COLO668 (cell line): ENCODE results near the gene PCCA.

Experiments used
- DNase-seq: peaks from one replicate; lab custom pipeline; 2025; ENCODE audit not compliant: unreplicated experiment; lab: John Stamatoyannopoulos, UW

Gene PCCA

DNA sequence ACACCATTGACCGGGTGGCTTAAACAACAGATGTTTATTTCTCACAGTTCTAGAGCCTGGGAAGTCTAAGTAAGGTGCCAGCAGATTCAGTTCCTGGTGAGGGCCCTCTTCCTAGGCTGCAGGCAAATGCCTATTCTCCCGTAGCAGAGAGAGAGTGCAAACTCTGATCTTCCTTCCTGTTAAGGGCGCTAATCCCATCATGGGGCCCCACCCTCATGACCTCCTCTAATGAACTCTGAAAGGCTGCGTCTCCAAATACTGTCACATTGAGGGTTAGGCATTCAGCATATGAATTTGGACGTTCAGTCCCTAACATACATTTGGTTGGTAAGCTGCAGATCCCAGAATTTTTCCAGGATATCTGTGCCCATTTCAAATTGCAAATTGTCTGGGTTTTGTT, 370.9 kb downstream of the PCCA start:
- no peak for DNase-seq

DNA sequence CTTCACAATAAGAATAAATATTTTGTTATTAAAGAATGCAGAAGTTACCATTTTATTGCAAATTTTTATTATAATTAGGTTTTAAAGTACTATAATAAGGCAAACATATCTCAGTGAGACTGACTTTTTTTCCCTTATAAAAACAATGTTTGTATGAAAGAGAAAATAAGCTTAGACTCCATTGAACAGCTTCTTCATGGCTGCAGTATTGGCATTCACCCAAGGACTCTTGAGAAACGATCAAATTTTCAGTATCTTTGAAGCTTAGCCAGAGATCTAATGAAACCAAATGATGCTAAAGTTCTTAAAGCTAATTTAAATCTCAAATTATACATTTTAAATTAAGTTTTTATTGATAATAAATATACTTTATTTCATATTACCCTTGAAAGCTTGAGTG, 371.4 kb downstream of the PCCA start:
- DNase-seq: no peak

DNA sequence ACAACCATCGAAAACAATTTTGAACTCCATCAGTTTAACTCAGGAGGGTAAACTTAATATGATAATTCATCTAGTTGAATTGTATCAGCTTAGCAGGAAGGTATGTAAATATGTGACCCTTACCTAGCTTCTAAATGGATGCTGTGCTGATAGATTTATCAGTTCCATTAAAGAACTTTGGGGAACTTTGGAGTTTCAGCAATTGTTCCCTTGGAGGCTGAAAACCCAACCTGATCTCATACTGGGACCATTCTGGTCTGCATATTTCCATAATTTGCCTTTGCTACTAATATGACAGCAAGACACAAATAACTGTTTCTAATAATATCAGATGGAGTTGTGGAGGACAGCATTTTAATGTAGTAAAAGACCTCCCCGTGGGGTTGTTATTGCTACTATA, 371.9 kb downstream of the PCCA start:
- DNase-seq: no peak

DNA sequence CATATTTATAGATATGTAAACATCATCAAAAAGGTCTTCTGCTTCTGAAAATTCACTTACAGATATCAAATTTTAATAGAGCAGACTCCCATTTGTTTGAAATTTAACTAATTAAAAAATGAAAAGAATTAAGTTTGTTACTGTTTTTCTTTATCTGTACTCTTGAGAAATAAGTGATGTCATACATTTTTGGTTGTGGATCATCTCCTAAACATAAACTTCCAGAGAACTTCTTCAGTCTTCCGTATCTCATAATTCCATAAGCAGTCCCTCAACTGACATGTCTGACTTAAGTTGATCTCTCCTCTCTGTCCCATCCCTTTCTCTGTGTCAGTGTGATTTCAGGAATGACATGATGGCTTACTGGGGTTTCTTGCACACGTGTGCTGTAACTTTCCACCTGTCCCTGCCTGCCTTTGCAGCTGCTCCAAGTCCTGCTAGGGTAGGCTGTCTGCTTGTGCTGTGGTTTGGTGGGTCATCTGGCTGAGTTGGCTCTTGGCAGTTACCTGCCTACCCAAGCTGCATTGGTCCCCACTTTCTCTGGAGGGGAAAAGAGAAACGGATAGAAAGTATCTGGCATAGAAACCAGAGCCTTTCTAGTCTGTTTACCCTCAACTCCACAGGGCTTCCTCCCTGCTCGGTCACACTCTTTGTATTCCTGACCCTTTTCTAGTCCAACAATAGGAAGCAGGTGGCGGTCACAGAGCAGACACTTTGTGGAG, 372.6 kb downstream of the PCCA start:
- peak; percentile 86 for DNase-seq

DNA sequence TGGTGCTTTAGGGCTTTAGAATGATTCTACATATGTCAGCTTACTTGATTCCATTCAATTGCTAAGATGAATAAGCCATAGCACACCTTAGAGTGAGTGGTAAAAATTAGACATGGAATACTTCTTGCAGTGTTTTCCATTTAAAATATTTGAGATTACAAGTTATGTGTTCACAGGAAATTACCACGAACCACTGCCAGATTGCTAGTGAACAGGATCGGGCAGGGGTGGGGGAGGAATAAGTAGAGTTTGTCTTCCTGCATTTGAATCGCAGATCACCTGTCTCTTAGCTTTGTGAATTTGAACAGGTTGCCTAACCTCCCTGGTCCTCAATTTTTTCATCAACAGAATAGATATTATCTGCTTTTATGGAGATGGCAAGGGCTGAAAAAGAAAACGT, 375.1 kb downstream of the PCCA start:
- DNase-seq: no peak

DNA sequence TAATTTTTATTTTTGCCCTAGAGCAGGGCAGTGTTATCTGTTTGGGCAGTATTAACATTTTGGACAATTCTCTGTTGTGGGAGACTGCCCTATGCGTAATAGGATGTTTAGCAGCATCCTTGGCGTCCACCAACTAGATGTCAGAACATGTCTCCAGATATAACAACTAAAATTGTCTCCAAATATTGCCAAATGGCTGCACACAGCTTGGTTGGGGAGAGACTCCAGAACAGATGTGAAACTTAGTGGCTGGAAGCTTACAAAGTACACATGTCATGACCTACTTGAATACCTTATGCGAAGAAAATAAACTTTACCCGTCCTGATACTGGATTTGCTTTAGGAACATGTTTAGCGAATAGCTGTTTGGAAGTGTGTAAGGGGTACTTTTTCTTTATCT, 376.7 kb downstream of the PCCA start:
- no peak for DNase-seq

DNA sequence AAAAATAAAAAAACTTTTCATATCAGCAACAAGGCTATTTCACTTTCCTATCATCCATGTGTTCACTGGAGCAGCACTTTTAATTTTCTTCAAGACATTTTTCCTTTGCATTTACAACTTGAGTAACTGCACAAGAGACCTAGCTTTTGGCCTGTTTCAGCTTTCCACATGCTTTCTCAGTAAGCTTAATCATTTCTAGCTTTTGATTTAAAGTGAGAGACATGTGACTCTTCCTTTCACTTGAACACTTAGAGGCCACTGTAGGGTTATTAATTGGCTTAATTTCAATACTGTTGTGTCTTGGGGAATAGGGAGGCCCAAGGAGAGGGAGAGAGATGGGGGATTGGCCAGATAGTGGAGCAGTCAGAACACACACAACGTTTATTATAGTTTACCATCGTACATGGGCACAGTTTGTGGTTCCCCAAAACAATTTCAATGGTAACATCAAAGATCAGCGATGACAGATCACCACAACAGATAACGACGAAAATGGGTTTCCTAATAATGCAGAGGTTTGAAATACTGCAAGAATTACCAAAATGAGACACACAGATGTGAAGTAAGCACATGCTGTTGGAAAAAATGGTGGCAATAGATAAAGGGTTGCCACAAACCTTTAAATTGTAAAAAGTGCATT, 382.1 kb downstream of the PCCA start:
- DNase-seq: no peak

DNA sequence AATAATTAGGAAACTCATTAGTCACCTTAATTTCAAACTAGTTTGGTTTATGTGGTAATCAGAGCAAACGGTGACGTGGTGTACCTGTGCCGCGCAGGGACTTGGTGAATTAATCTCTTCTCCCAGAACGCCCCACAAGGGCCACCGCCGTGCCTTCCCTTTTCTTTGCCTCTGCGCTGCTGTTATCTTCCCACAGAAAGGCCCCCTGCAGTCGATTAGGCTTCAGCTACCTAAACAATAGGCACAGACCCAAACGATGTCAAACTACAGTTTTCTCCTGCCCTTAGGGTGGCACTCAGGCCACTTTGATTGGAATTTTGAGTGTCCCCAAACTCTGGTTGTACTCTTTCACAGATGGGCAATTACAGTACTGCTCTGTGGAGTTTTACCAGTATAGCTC, 384.2 kb downstream of the PCCA start:
- DNase-seq: no peak

DNA sequence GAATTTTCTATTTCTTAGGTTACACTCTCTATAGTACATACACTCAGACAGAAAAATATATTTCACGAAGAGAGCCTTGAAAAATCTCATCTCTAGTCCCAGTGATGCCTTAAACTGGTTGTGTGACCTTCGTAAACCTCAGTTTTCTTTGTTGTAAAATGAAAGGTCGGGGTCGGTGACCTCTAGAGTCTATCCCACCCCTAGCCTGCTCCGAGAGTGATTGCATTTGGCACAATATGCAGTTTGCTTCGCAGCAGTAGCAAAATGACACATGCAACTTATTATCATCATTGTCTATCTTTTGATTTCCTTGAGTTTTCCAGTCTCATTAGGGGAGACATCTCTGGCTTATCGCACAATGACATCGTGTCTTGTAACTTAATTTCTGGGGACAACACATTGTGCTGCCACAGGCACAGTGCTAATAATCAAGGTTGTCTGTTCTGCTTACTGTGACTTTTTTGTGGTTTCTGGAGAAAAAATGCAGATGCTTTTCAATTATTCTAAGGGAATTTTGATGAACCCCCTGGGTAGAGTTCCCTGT, 384.7 kb downstream of the PCCA start:
- no peak for DNase-seq

DNA sequence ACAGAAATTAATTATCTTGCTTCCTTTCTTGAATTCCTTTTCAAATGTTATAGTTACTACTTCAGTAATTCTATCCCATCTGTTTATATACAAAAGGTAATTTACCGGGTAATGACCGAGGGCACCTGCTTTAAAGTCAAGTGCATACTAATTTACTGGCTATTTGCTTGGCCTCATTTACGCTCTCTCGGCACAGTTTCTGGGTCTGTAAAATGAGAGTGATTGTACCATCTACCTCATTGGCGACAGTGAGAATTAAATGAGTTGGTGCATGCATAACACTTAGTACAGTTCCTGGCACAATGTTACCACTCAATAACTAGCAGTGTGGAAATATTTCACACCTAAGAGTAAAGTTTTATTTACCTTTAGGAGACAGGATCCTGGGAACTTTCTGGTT, 388.1 kb downstream of the PCCA start:
- peak; percentile 44 for DNase-seq

DNA sequence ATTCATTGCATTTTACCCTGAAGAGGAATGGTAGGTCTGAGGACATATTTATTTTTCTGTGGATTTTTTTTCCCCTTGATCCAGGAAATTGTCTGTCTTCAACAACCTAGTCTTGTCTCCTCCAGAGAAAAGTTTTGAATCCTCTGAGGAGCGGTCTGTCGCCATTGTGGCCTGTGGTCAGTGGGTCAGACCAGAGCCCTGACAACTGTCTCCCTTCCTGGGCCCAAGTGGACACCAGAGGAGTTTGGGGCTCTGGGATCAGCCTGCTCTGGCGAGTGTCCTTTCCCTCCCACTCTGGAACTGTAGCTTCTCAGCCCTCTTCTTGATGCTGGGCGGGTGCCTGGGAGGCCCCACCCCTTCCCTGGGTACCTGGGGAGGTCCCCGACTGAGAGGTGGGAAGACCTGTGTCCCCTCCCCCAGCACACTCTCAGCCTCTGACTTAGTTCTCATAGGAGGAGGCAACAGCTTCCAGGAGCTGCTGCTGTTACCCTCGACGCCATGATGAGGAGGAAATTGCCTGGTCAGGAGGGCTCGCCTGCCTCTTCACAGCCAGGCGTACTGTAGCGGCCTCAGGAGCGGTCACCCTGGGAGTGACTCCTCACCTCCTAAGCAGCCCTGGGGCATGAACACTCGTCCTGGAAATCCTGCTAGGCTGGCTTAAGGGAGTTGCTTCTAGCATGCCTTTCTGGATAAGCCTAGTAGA, 389.4 kb downstream of the PCCA start:
- no peak for DNase-seq

DNA sequence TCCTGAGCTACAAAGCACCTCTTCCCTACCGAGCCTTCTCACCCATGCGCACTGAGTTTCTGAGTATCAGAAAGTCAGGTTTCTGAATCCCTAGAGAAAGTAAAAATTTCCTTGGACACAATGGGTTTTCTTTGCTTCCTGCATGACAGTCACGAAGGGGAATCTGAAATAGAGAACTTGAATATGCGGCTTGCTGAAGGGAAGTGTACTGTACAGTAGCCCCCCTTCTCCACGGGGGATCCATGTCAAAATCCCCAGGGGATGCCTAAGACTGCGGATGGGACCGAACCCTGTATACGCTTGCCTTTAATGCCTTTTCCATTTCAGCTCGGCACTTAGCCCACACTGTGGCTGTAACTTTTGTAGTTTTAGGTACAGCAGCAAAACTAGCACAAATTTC, 391.8 kb downstream of the PCCA start:
- no peak for DNase-seq

DNA sequence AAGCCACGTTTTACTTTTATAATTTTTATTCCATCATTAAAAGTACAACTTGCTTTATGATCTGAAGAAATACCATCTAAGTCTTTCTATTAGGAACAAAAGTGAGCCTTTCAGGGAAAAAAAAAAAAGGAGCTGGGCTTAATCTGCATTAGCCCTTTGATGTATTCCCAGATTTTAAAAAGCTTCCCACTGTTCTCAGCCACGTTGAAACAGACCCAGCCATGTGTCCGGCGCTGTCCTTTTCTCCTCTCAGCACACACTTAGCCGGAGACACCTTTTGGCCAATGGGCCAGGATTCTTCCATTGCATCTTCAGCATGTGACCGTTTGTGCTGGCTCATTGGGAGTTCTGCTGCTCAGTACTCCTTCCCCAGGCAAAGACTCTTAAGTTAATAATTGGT, 394.2 kb downstream of the PCCA start:
- no peak for DNase-seq

DNA sequence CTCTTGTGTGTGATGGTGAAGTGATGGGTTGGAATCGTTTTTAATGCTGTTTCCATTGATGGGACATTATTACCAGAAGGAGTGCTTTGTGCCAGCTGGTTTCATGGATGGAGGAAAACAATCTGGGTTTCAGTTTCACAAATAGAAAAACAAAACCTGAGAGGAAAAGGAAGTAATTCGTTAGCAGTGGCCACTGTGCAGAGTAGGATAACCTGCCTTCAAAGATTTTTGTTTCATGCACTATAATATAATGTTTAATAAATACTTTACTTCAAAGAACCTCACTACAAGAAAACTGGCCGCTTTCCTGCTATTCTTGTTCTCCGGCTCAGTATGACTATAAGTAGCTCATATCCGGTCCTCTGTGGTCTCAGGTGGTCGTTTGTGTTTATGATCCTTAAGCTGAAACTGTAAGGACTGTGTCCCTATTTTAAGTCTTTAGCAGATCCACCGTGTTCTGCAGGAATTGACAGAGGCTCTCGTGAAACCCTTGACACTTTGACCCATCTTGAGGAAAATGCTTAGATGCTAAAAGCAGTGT, 395.0 kb downstream of the PCCA start:
- no peak for DNase-seq

DNA sequence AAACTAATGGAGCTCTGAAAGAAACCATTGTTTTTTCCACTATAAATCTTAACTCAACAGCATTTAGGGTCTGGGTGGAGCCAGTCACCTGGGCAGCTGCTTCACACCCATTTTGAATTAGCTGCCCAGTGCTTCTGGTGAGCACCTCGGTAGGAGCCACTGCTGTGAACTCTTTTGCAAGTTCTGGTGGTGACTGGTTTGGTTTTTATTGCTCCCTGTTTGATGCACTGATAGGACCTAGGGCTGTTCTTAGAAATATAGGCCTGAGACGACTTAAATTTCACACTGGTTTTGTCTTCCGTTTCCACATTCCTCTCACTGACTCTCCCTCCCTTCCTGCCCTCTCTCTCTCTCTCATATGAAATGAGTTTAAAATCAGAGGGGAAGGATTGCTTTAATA, 395.8 kb downstream of the PCCA start:
- DNase-seq: no peak

DNA sequence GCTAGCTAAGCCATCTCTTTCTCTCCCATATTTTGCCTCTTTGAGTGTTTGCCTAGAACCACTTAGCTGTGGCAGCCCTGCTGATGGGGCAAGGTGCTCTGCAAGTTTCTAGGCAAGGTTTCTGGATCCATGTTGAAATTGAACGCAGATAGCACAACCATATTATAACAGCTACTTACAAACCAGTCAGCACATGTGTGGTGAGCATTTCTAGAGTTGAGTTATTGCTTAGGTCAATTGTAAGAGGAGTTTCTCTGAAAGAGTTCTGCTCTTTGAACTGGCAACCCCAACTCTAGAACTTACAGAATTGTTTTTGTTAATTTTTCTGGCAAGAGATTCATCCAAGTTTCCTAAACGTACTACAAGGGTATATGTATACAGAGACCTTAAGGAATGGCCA, 396.4 kb downstream of the PCCA start:
- DNase-seq: no peak

DNA sequence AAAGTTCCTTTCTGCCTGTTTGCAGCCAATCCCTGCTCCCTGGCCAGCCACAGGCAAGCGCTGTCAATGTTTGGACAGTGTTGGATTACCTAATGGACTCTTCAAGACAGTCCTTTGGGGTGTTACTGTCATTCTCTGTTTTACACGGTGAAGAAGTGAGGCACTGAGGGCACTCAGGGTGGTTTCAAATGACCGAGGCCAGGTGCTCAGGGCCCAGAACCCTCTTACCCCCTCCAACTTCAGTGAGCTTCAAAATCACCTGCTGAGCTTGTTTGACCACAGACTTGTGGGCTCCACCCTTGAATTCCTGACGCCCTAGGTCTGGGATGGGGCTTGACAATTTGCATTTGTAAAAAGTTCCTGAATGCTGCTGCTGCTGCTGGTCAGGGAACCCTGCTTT, 401.8 kb downstream of the PCCA start:
- peak; percentile 93 for DNase-seq

DNA sequence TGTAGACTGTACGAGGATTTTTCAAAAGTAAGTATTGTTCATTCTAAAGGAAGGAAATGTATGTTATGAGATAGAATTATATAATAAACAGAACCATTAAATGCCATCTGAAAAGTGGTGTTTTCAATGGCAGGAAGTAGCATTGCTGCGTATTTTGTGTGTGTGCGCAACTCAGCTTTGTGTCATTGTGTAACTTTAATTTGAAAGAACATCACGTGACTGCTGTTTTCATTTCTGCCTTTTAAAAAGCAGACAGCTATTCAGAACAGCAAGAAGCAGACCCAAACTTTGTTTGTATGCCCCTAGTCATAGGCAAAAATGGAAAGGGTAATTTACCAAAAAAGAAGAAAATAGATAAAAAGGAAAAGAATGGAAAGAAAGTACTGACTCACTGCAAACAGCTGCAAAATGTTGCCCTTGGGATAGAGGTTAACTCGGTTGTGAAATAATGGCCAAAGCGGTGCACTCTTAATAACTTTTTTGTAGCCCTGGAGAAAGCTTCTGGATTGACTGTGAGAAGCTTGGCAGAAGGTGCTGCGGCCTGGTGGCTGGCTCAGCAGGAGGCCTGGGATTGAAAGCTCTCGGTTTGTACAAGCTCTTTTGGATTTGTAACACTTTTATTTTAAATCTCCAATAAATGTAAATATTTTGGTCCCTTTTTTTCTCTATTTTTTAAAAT, 402.4 kb downstream of the PCCA start:
- peak; percentile 40 for DNase-seq

DNA sequence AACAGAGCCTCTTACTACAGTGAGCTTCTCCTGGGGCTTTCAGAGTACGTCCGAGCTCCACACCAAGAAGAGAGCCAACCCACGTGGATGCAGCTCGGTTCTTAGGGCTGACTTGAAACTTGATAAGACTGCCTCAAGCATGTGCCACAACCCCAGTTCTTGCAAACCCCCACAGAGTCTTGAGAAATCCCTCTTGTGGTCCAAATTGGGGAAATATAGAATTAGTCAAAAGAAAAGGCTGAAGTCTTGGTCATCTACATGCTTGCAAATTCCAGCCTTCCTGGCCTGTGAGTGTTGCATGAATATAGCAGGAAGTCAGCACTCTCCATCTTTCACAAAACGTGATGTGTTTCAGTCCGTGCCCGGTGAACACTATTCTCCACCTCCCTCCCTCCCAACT, 404.5 kb downstream of the PCCA start:
- DNase-seq: no peak

DNA sequence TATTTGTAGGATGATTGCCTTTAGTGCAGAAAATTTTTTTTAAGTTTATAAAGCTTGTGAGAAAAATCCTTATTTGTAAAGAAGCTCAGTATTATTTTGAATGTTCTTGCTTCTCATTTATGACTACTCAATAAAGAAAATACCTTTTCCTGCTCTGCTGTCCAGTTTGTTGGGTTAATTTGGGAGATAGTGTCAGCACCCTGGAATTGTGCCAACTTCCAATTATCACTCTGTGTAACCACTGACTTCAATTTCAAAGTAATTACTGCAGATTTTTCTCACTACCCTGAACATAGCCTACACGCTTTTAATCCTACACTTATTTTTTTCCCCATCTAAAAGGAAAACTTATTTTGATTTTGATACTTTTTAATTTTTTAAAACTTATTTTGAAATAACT, 406.6 kb downstream of the PCCA start:
- peak; percentile 31 for DNase-seq

DNA sequence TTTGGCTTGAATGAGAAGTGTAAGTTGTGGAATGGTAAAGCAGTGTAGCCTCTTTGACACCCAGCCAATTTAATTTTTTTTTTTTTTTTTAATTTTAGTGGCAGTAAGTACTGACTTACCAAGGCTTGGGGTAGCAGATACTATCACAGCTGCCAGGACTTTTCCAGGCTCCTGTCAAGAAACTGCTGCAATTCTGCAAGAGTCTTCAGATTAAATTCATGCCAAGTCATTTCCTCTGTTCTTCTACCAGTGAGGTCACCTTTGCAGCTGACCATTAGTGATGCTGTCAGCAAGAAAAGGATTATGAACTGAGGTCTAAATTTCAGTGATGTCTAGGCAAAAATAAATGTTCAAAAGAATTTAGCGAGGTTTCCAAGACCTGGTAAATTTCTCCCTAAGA, 408.5 kb downstream of the PCCA start:
- no peak for DNase-seq
